Panc1 (cell line): ENCODE results near the gene AMELY. TPM values are rescaled to one million over a fixed set of nuclear protein-coding genes. Genes with fewer than 3 reads are reported as not detected.

Source experiments
- ATAC-seq: fragments of 200-7000 bp; cut with Tn5 transposase; 2 replicates; pipeline ENCODE4 v1.9.1; 2020; ENCODE audit warnings: mild to moderate bottlenecking, moderate library complexity
- Bru-seq: library from RNA; stranded (reverse); fragments of 400-500 nt; gene quantifications from one replicate; lab custom pipeline; 2021; lab: Mats Ljungman, UMichigan
- BruChase-seq, 2 experiments: library from RNA; stranded (reverse); fragments of 400-500 nt; gene quantifications; one replicate each; lab custom pipeline; 2021; lab: Mats Ljungman, UMichigan
- BruUV-seq: library from RNA; stranded (reverse); fragments of 400-500 nt; replicated peaks from 2 replicates; lab custom pipeline; 2021; lab: Mats Ljungman, UMichigan
- CTCF ChIA-PET: fragments of 300-600 bp; sonication (Branson Sonifier 250); formaldehyde crosslinking; loops from one replicate; lab custom pipeline; 2022; ENCODE audit warnings: antibody characterized with exemption; lab: Charles Lee
- POLR2A ChIA-PET: fragments of 300-600 bp; sonication (Branson Sonifier 250); formaldehyde crosslinking; loops from one replicate; lab custom pipeline; 2022; ENCODE audit warnings: antibody characterized with exemption; lab: Charles Lee
- DNase-seq: peaks from one replicate; pipeline ENCODE4 v3.0.0-alpha.2; 2010; ENCODE audit warnings: low read depth, low spot score
- H3K27ac ChIP-seq: 2 replicates; pipeline ENCODE4 v1.5.1; 2011; ENCODE audit warnings: mild to moderate bottlenecking, low read length, inconsistent platforms
- H3K27me3 ChIP-seq: fragments of 200-500 bp; sonication (Bioruptor generic); 2 replicates; pipeline ENCODE4 v1.6.0; 2014; ENCODE audit warnings: low read length, inconsistent platforms; ENCODE audit not compliant: control insufficient read depth, insufficient read depth
- H3K36me3 ChIP-seq: fragments of 200-500 bp; sonication (Bioruptor generic); 2 replicates; pipeline ENCODE4 v1.5.1; 2014; ENCODE audit warnings: inconsistent platforms, mild to moderate bottlenecking, low read length, moderate library complexity; ENCODE audit not compliant: control insufficient read depth, insufficient read depth
- H3K4me1 ChIP-seq: 2 replicates; pipeline ENCODE4 v1.5.1; 2011; ENCODE audit warnings: inconsistent platforms, mild to moderate bottlenecking, low read length, moderate library complexity; ENCODE audit not compliant: control insufficient read depth, insufficient read depth
- H3K4me3 ChIP-seq, 2 experiments: 2 replicates each; pipeline ENCODE4 v1.5.1; 2011 to 2012; ENCODE audit warnings: low read depth in 2 of 2, low read length in 2 of 2, mild to moderate bottlenecking in 2 of 2, inconsistent platforms in 1 of 2, moderate library complexity in 1 of 2
- H3K9me3 ChIP-seq: fragments of 200-500 bp; sonication (Bioruptor generic); 2 replicates; pipeline ENCODE4 v1.5.1; 2014; ENCODE audit warnings: low read depth, mild to moderate bottlenecking, inconsistent platforms, low read length, moderate library complexity; ENCODE audit not compliant: control insufficient read depth, insufficient read depth
- CTCF ChIP-seq: fragments of 450-650 bp; IDR thresholded peaks from 2 replicates; pipeline ENCODE4 v1.5.1; 2017; ENCODE audit warnings: mild to moderate bottlenecking
- POLR2AphosphoS5 ChIP-seq: IDR thresholded peaks from 2 replicates; pipeline ENCODE4 v1.6.1; 2012; ENCODE audit warnings: mild to moderate bottlenecking, low read depth, low read length, moderate library complexity
- SIN3A ChIP-seq: IDR thresholded peaks from 2 replicates; pipeline ENCODE4 v1.6.1; 2012; ENCODE audit warnings: low read depth, mild to moderate bottlenecking, low read length, moderate library complexity, borderline replicate concordance; ENCODE audit not compliant: insufficient read depth
- TCF7L2 ChIP-seq: IDR thresholded peaks from 2 replicates; pipeline ENCODE4 v1.6.1; 2011; ENCODE audit warnings: mild to moderate bottlenecking, low read depth, low read length, inconsistent platforms
- in situ Hi-C: cut with HindIII; loops from 2 replicates; pipeline ENCODE4 v1.10.0; 2016; ENCODE audit warnings: low sequenced_read_pairs, low pct_unique_long_range_greater_than_20kb
- intact Hi-C: fragments of 100-400 bp; cut with micrococcal nuclease; formaldehyde crosslinking; loops from one replicate; pipeline ENCODE4 v1.10.0; 2022; ENCODE audit not compliant: unreplicated experiment
- long read RNA-seq: library from polyadenylated mRNA; unstranded; transcript quantifications from one replicate; pipeline ENCODE4 v2.0.0, GENCODE V29; 2021; ENCODE audit not compliant: unreplicated experiment
- polyA plus RNA-seq: library from polyadenylated mRNA; unstranded; fragments of >200 nt; gene quantifications from one replicate; pipeline ENCODE4 v1.2.1, GENCODE V29; 2012; ENCODE audit warnings: missing spikeins; ENCODE audit not compliant: insufficient read length
- total RNA-seq: library from RNA; stranded (reverse); gene quantifications from one replicate; pipeline ENCODE4 v1.2.1, GENCODE V29; 2021; ENCODE audit not compliant: unreplicated experiment
- TF ChIP-seq, protein P1 (sequence below), 2 experiments: IDR thresholded peaks; 2 replicates each; pipeline ENCODE4 v1.6.1; 2011 to 2012; ENCODE audit warnings: low read depth in 2 of 2, control low read depth in 1 of 2, low read length in 1 of 2, mild to moderate bottlenecking in 1 of 2, moderate library complexity in 1 of 2; ENCODE audit not compliant: insufficient read depth in 1 of 2

Gene AMELY, protein sequence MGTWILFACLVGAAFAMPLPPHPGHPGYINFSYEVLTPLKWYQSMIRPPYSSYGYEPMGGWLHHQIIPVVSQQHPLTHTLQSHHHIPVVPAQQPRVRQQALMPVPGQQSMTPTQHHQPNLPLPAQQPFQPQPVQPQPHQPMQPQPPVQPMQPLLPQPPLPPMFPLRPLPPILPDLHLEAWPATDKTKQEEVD
- total RNA-seq (not detected), Bru-seq, nascent RNA (not detected), BruChase-seq, experiment 1, labeled RNA remaining after a 2-hour chase (not detected), BruChase-seq, experiment 2, labeled RNA remaining after a 6-hour chase (not detected)
- polyA plus RNA-seq, result not detected
- long read RNA-seq, result 0 reads

GRCh38 chrY:6911253-6911881 is at the start of gene AMELY:
Gene AMELY, minus strand, starts transcription at chrY:6911752. Its CDS starts 39,144 bp downstream, at chrY:6872608.
- no peak for TF ChIP-seq TCF7L2
- no peak for TF ChIP-seq SIN3A
- TF ChIP-seq CTCF, result no peak
- TF ChIP-seq POLR2AphosphoS5, result no peak
- TF ChIP-seq, protein P1, sequence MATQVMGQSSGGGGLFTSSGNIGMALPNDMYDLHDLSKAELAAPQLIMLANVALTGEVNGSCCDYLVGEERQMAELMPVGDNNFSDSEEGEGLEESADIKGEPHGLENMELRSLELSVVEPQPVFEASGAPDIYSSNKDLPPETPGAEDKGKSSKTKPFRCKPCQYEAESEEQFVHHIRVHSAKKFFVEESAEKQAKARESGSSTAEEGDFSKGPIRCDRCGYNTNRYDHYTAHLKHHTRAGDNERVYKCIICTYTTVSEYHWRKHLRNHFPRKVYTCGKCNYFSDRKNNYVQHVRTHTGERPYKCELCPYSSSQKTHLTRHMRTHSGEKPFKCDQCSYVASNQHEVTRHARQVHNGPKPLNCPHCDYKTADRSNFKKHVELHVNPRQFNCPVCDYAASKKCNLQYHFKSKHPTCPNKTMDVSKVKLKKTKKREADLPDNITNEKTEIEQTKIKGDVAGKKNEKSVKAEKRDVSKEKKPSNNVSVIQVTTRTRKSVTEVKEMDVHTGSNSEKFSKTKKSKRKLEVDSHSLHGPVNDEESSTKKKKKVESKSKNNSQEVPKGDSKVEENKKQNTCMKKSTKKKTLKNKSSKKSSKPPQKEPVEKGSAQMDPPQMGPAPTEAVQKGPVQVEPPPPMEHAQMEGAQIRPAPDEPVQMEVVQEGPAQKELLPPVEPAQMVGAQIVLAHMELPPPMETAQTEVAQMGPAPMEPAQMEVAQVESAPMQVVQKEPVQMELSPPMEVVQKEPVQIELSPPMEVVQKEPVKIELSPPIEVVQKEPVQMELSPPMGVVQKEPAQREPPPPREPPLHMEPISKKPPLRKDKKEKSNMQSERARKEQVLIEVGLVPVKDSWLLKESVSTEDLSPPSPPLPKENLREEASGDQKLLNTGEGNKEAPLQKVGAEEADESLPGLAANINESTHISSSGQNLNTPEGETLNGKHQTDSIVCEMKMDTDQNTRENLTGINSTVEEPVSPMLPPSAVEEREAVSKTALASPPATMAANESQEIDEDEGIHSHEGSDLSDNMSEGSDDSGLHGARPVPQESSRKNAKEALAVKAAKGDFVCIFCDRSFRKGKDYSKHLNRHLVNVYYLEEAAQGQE (IDR thresholded peaks at IDR 0.05; ENCODE audit: insufficient read depth in 1 of 2, low read depth in 2 of 2, low read length in 1 of 2), result no peak
- Histone ChIP-seq H3K27ac (no peak within 1 kb of the TSS), H3K9me3 (no peaks in the 10 kb centered on the region), H3K4me3 (no peak within 1 kb of the TSS), H3K27me3 (no peaks in the 10 kb centered on the region), H3K4me1 (no peaks in the 10 kb centered on the region), H3K36me3 (no peaks in the 10 kb centered on the region)
- POLR2A ChIA-PET, result no interaction called here
- intact Hi-C loops, result no loop called here
- DNase-seq (no peak), ATAC-seq (no peak)
- no TSS peak for BruUV-seq
- CTCF ChIA-PET, result no interaction called here
- in situ Hi-C loops, result no loop called here

- no TSS peak for BruUV-seq
- in situ Hi-C loops, result no loop called here
- POLR2A ChIA-PET, result no interaction called here
- DNase-seq (no peak), ATAC-seq (no peak)
- Histone ChIP-seq H3K27ac (no peak overlapping the region), H3K9me3 (no peaks in the 10 kb centered on the region), H3K4me3 (no peak overlapping the region), H3K36me3 (no peaks in the 10 kb centered on the region), H3K4me1 (no peaks in the 10 kb centered on the region), H3K27me3 (no peaks in the 10 kb centered on the region)
- CTCF ChIA-PET, result no interaction called here
- intact Hi-C loops, result no loop called here
- TF ChIP-seq SIN3A, result no peak
- TF ChIP-seq POLR2AphosphoS5, result no peak
- TF ChIP-seq, protein P1 (IDR thresholded peaks at IDR 0.05; ENCODE audit: insufficient read depth in 1 of 2, low read depth in 2 of 2, low read length in 1 of 2), result no peak
- no peak for TF ChIP-seq CTCF
- no peak for TF ChIP-seq TCF7L2
Measured at GRCh38 chrY:6949947-6950346, 38.4 kb upstream of the AMELY start.
